ENCODE data around the gene SNAP25.

DNA sequence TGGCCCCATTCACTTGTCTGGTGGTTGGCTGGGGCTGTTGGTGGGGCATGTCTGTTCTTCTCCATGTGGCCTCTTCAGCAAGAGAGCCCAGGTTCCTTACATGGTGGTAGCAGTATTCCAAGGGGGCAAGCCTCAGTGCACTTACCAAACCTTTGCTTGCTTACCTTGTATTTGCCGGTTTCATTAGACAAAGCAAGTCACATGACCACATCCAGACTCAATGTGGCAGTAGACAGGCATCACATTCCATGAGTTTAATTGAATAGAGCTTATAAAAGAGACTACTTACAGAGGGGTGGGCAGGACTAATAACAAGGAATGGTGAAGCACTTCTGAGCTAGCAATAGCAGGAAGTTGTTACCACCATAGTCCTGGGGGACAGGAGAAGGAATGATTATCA, 78.6 kb downstream of the SNAP25 start:
- TF ChIP-seq, protein P1, sequence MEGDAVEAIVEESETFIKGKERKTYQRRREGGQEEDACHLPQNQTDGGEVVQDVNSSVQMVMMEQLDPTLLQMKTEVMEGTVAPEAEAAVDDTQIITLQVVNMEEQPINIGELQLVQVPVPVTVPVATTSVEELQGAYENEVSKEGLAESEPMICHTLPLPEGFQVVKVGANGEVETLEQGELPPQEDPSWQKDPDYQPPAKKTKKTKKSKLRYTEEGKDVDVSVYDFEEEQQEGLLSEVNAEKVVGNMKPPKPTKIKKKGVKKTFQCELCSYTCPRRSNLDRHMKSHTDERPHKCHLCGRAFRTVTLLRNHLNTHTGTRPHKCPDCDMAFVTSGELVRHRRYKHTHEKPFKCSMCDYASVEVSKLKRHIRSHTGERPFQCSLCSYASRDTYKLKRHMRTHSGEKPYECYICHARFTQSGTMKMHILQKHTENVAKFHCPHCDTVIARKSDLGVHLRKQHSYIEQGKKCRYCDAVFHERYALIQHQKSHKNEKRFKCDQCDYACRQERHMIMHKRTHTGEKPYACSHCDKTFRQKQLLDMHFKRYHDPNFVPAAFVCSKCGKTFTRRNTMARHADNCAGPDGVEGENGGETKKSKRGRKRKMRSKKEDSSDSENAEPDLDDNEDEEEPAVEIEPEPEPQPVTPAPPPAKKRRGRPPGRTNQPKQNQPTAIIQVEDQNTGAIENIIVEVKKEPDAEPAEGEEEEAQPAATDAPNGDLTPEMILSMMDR (IDR thresholded peaks at IDR 0.05) = no peak
- no peak for TF ChIP-seq EZH2 (IDR thresholded peaks at IDR 0.05; ENCODE audit: borderline replicate concordance, insufficient read depth, low read depth, low read length, poor library complexity, severe bottlenecking)

All from B cell (primary cell).